Fibroblast of villous mesenchyme (primary cell): ENCODE measurements around the gene SMG6. TPM values are rescaled to one million over a fixed set of nuclear protein-coding genes. Genes with fewer than 3 reads are reported as not detected.
"Not testable (repeated sequence)": the region's sequence is repeated elsewhere in the genome, so short reads cannot be mapped to it uniquely, and the experiment has no call there.

Experiments used
- DNase-seq: peaks from one replicate; pipeline ENCODE4 v3.0.0-alpha.2; 2010; ENCODE audit warnings: low read depth
- H3K4me3 ChIP-seq: 2 replicates; pipeline ENCODE4 v1.5.1; 2011; ENCODE audit warnings: low read depth, mild to moderate bottlenecking, low read length
- CTCF ChIP-seq: IDR thresholded peaks from 2 replicates; pipeline ENCODE4 v1.5.1; 2012; ENCODE audit warnings: low read depth, mild to moderate bottlenecking, low read length; ENCODE audit not compliant: insufficient read depth
- total RNA-seq: library from RNA; depleted of rRNA; stranded (reverse); fragments of >200 nt; gene quantifications from 2 replicates; pipeline ENCODE4 v1.2.3, GENCODE V29; 2012

The SMG6 gene
- total RNA-seq, 1 donor: 50.5 TPM

GRCh38 chr17:2323629-2324314, 20.2 kb upstream of the SMG6 start:
- TF ChIP-seq CTCF: no peak
- no peak overlapping the region for H3K4me3 ChIP-seq
- DNase-seq: no peak

GRCh38 chr17:2321399-2321798, 17.8 kb upstream of the SMG6 start:
- no peak for TF ChIP-seq CTCF
- no peak for DNase-seq
- no peak overlapping the region for H3K4me3 ChIP-seq

GRCh38 chr17:2319051-2319450, 15.5 kb upstream of the SMG6 start:
- H3K4me3 ChIP-seq: no peak overlapping the region
- no peak for DNase-seq
- TF ChIP-seq CTCF: no peak

- no peak overlapping the region for H3K4me3 ChIP-seq
- no peak for TF ChIP-seq CTCF
- DNase-seq: no peak
Measured at GRCh38 chr17:2317796-2318195, 14.2 kb upstream of the SMG6 start.

GRCh38 chr17:2316916-2317205, 13.3 kb upstream of the SMG6 start:
- not testable (repeated sequence) for H3K4me3 ChIP-seq
- peak; percentile 55 for DNase-seq

GRCh38 chr17:2312736-2313135, 9.2 kb upstream of the SMG6 start:
- DNase-seq: no peak
- TF ChIP-seq CTCF: no peak
- H3K4me3 ChIP-seq: no peak overlapping the region

- peak; percentile 87 for DNase-seq
Measured at GRCh38 chr17:2309338-2310154, 6.0 kb upstream of the SMG6 start.

More at GRCh38 chr17:2309338-2310154, 6.0 kb upstream of the SMG6 start:
- no peak overlapping the region for H3K4me3 ChIP-seq
- TF ChIP-seq CTCF: no peak
